Heart left ventricle (tissue), 13 donors: ENCODE results near the gene AMPD3.

Experiments used
- POLR2A ChIP-seq, 2 donors: fragments of 450-650 bp; IDR thresholded peaks; one replicate each; pipeline ENCODE4 v1.6.1; 2017; ENCODE audit warnings: antibody characterized with exemption in 2 of 2, mild to moderate bottlenecking in 2 of 2, moderate library complexity in 2 of 2
- TF ChIP-seq, protein P1 (sequence below), 12 donors: fragments of 200-600 bp; sonication (generic) in 4 of 12; IDR thresholded peaks; one replicate each; pipeline versions ENCODE4 v1.5.0 to v1.8.0; 2018 to 2022; ENCODE audit warnings: antibody characterized with exemption in 12 of 12, mild to moderate bottlenecking in 5 of 12
- donor health status: ischemic (EF 13 %, LVEDD 7.1; RV severe dilation, severe dysfunction).
- donor health status: DM: no; HTN: yes; CAD: no.
- donor health status: DM: no; HTN: no; CAD: no.
- donor health status: ischemic (EF 25% LVEDD 6.9; RV normal size, moderate dysfunction).
- donor health status: ischemic (EF 25% LVEDD 5.7; RV mildly dilated, moderate dysfunction).
- donor health status: ischemic (EF 35%, LVEDD 5.7; RV mildly dilated, moderate dysfunction).
- donor health status: nonischemic (EF 11% LVEDD 7.7; RV severe dilation, severe dysfunction).
- donor health status: DM: yes; HTN: yes; CAD: no.
- donor health status: PGD.
- donor health status: ischemic (EF 29% LVEDD 5.4; RV normal size, mild dysfunction).
- donor health status: nonischemic (EF 23%, LVEDD 6.1; RV moderate dilation, normal function).

DNA sequence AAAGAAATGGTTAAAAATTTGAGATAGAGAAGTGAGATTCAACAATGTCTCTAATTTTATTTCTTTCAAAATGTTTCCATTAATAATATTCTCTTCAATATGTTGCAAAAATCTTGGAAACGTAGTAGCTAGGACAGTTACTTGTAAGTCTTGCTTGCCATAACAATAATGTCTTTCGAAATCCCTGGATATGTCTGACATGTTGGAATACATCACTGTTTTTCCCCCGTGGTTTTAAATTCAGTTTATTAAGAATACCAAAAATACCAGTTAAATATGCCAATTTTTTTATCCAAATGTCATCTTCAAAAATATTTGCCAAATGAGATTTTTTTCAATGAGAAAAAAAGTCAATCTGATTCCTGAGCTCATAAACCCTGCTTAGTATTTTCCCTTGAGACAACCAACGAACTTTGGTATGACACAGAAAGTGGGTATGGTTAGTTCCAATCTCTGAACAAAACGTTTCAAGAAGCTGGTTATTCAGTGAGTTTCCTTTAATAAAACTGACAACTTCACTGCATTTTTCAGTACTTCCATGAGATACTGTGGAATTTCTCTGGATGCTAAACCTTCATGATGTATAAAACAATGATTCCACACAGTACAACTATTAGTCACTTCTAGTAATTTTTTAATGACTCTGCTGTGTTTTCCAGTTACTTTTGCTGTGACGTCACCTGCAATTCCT is 36.7 kb upstream of the AMPD3 start:
- TF ChIP-seq, protein P1, sequence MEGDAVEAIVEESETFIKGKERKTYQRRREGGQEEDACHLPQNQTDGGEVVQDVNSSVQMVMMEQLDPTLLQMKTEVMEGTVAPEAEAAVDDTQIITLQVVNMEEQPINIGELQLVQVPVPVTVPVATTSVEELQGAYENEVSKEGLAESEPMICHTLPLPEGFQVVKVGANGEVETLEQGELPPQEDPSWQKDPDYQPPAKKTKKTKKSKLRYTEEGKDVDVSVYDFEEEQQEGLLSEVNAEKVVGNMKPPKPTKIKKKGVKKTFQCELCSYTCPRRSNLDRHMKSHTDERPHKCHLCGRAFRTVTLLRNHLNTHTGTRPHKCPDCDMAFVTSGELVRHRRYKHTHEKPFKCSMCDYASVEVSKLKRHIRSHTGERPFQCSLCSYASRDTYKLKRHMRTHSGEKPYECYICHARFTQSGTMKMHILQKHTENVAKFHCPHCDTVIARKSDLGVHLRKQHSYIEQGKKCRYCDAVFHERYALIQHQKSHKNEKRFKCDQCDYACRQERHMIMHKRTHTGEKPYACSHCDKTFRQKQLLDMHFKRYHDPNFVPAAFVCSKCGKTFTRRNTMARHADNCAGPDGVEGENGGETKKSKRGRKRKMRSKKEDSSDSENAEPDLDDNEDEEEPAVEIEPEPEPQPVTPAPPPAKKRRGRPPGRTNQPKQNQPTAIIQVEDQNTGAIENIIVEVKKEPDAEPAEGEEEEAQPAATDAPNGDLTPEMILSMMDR (IDR thresholded peaks at IDR 0.05) = no peak
- no peak for TF ChIP-seq POLR2A (IDR thresholded peaks at IDR 0.05)
